GM23338 (cell line): Measurements from ENCODE around the gene SRPRA.

Source experiments
- CREB1 ChIP-seq: fragments of 250-450 bp; sonication (Bioruptor Pico); IDR thresholded peaks from 2 replicates; pipeline ENCODE4 v1.5.0; 2020; ENCODE audit warnings: low read depth, mild to moderate bottlenecking, moderate library complexity
- CTCF ChIP-seq, 2 experiments: fragments of 200-600 bp in 1 of 2; sonication (generic) in 1 of 2; conservative IDR thresholded peaks; 2 replicates each; pipeline versions ENCODE4 v1.5.1 to v1.6.1; 2016 to 2017; ENCODE audit warnings: antibody characterized with exemption in 2 of 2, low read depth in 2 of 2, mild to moderate bottlenecking in 2 of 2, moderate library complexity in 1 of 2
- ETS1 ChIP-seq: IDR thresholded peaks from 2 replicates; pipeline ENCODE4 v1.6.1; 2016; ENCODE audit warnings: antibody characterized with exemption
- EZH2 ChIP-seq: fragments of 200-600 bp; sonication (generic); IDR thresholded peaks from one replicate; pipeline ENCODE4 v1.8.0; 2017; ENCODE audit warnings: antibody characterized with exemption, mild to moderate bottlenecking, low read depth; ENCODE audit not compliant: unreplicated experiment
- EZH2phosphoT487 ChIP-seq: fragments of 200-600 bp; sonication (generic); IDR thresholded peaks from one replicate; pipeline ENCODE4 v1.8.1; 2018; ENCODE audit warnings: antibody characterized with exemption; ENCODE audit not compliant: unreplicated experiment
- JUNB ChIP-seq: IDR thresholded peaks from one replicate; pipeline ENCODE4 v1.6.1; 2016; ENCODE audit warnings: antibody characterized with exemption; ENCODE audit not compliant: unreplicated experiment
- NANOG ChIP-seq: IDR thresholded peaks from 2 replicates; pipeline ENCODE4 v1.6.1; 2016; ENCODE audit warnings: antibody characterized with exemption, borderline replicate concordance
- POLR2AphosphoS5 ChIP-seq: IDR thresholded peaks from 2 replicates; pipeline ENCODE4 v1.6.1; 2016; ENCODE audit warnings: antibody characterized with exemption, low read depth
- REST ChIP-seq: IDR thresholded peaks from one replicate; pipeline ENCODE4 v1.6.1; 2018; ENCODE audit warnings: antibody characterized with exemption; ENCODE audit not compliant: unreplicated experiment
- STAT1 ChIP-seq: IDR thresholded peaks from one replicate; pipeline ENCODE4 v1.6.1; 2016; ENCODE audit warnings: antibody characterized with exemption; ENCODE audit not compliant: unreplicated experiment
- ZNF114 ChIP-seq: fragments of 250-450 bp; sonication (Bioruptor Pico); IDR thresholded peaks from 2 replicates; pipeline ENCODE4 v1.5.0; 2020; ENCODE audit warnings: mild to moderate bottlenecking, moderate library complexity
- ZNF331 ChIP-seq: fragments of 250-450 bp; sonication (Bioruptor Pico); IDR thresholded peaks from 2 replicates; pipeline ENCODE4 v1.5.0; 2020; ENCODE audit warnings: low read depth, mild to moderate bottlenecking, moderate library complexity

- TF ChIP-seq POLR2AphosphoS5 (no peak), EZH2phosphoT487 (no peak), CTCF (conservative IDR thresholded peaks at IDR 0.05; ENCODE audit: low read depth in 2 of 2) (no peak), EZH2 (no peak), ETS1 (no peak), CREB1 (CRISPR knock-in tag) (no peak), REST (no peak), JUNB (no peak), ZNF114 (CRISPR knock-in tag) (no peak), STAT1 (no peak), NANOG (no peak), ZNF331 (CRISPR knock-in tag) (no peak)
Measured at GRCh38 chr11:126297004-126297403, 28.3 kb upstream of the SRPRA start.
